Thyroid gland (tissue), 4 donors: ENCODE data around the gene NBPF19.
"Not testable (repeated sequence)": the region's sequence is repeated elsewhere in the genome, so short reads cannot be mapped to it uniquely, and the experiment has no call there.

ENCODE experiments used
- CTCF ChIP-seq, 6 experiments: fragments of 200-600 bp in 3 of 6; fragments of 450-650 bp in 3 of 6; sonication (generic) in 3 of 6; IDR thresholded peaks; one replicate each; pipeline ENCODE4 v1.5.1; 2016 to 2019; ENCODE audit warnings: antibody characterized with exemption in 6 of 6, mild to moderate bottlenecking in 2 of 6, inconsistent platforms in 1 of 6, moderate library complexity in 1 of 6
- POLR2A ChIP-seq, 2 donors: fragments of 450-650 bp; IDR thresholded peaks; one replicate each; pipeline ENCODE4 v1.6.1; 2017; ENCODE audit warnings: antibody characterized with exemption in 2 of 2, mild to moderate bottlenecking in 2 of 2, moderate library complexity in 1 of 2

- TF ChIP-seq CTCF, POLR2A (IDR thresholded peaks at IDR 0.05): not testable (repeated sequence)
Observed at GRCh38 chr1:149474745-149475144, at the start of gene NBPF19.
